Putamen (tissue), 1 donor: Measurements from ENCODE around the gene NUDCD3.

Source experiments
- DNase-seq: peaks from one replicate; pipeline ENCODE4 v3.0.0-alpha.2; 2016; ENCODE audit warnings: low spot score

NUDCD3 gene

DNA sequence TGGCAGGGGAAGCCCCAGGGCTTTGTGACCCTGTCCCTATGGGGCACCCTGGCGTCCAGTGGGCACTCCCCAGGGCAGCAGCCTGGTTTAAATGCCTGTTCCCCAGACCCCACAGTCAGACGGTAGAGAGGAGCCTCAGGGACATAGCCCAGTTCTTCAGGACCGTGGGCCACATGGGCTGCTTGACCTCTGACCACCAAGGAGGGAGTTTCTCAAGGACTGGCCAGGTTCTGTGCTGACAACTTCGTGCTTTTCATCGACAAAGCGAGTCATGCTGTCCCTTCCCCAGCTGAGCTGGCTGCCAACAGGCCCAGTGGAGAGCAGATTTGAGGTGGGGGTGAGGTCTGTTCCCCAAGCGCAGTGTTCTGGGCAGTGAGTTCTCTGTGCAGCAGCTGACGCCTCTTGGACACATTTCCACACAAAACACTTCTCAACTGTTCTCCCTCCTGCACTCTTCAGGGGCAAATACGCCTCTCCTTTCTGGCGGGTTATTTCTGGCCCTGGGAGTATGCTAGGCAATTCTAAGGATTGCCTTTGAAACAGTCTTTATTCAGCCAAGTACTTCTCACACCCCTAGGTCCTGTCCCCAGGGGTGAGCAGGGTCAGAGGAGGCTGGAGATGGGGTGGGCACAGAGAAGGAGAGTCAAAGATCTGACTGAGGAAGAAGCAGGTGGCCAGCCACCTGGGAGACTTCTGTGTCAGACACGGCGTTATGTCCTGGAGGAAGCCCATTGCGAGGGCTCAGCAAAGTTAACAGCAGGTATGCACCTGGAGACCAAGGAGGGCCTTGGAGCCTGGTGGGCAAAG lies 107.8 kb downstream of the NUDCD3 start:
- DNase-seq = peak; percentile 72

DNA sequence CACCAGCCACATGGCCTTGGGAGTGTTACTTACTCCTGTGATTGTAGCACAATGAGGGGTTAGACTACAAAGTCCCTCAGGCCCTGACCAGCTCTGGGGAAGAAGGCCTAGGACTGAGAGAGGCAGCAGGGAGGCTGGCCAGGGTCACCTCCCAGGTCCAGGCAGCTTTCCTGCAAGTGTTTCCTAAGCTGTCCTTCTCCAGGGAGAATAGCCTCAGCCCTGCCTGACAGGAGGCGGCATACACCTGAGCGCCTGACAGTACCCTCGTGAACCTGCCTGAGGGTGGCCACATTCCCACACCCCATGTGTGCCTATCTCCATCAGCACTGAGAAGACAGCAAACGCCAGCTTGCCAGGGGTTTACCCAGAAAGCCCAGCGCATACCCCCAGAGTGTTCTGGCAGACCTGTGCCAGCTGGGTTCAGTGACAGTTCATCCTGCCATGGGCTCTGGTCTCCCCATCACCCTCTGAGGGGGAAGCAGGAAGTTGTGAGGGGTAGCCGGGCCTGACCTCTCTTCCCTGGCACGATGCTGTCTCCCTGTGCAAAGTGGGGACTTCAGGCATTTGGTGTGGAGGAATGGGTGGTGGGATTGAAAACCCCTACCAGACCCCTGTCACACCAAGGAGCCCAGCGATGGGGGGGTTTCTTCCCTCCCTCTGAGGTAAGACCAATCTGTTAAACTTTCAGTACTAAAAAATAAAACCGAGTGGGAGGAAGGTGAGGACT lies 108.8 kb downstream of the NUDCD3 start:
- DNase-seq = no peak

DNA sequence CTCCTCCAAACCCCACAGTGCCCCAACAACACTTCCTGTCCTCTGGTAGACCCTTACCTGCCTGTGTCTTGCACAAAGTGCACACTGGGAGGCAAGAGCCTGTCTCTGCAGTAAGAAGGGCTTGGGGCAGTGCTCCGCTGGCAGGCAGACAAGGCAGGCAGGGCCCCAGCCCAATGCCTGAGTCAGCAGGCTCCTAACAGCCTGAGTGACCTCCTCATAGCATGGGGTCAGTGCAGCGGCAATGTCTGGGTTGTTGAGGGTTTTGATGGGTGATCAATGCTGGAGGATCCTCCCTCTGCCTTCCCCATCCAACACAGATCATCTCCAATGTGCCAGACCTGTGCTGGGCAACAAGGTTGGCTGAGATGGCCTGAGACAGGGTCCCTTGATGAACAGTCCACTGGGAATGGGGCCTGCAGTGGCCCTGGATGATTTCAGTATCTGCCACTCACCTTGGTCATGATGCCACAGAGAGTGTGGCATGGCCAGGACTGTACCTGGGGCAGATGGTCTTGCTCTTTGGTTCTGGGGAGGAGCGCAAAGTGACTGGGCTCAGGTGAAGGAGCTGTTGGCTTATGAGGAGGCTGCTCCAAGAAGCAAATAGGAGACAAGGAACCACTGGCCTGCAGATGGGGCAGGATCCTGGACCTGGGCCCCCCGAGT lies 109.5 kb downstream of the NUDCD3 start:
- no peak for DNase-seq

DNA sequence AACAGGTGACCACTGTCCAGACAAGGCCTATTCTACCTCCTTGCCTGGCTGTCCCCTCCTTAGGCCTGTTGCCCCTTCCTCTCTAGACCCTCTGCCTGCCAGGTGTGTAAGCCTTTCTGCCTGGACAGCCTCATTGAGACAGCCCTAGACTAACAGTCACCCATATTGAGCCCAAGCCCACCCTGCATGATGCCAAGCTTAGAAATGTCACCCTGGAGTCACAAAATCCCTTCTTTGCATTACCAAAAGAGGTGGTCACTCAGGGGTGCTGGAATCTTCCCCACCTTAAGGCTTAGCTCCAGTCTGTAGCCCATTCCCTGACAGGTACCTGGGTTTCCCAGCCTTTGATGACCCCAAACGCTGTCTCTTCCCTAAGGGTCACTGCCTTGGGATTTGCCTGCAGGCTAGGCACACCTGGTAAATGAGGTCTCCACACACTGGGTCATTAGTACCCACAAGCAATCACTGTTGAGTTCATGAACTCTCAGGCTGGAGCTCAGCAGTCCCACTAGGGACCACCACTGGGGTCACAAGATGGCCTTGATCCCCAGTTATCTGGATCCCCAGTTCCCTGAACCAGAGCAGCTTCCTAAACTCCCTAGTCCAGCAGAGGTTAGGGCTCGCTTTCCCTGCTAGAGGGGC lies 110.1 kb downstream of the NUDCD3 start:
- DNase-seq = no peak

DNA sequence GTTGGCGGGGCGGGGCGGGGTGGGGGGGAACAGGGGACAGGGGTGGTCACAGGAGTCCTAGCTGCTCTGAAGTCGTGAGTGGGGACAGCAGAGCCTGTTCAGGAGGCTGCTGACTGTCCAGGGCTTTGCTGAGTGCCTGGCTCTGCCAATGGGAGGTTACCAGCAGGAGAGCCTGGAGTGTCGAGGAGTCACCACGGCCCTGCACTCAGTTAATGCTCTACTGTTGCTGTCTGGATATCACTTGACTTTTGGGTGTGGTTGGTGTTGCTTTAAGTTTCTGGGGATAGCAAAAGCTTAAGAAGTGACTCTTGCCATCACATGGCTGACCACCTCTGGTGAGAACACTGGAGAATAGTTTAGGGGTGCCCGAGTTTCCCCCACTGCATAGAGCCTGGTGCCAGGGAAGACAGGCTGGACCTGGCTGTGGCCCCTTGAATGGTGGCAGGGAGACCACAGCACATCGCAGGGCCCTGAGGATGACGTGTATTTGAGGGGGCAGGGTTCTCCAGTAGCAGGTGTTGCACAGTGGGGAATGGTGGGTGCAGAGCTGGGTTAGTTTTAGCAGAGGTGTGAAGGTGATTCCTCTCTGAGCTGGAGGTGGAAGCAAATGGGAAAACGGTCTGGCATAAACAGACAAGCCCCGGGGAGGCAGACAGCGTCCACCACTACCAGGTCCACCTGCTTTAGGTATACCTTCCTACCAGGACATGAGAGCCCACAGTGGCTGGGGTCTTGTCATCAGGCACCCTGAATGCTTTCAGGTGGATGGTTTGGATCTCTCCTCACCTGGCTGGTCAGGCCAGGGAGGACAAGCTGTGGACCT lies 110.9 kb downstream of the NUDCD3 start:
- no peak for DNase-seq

DNA sequence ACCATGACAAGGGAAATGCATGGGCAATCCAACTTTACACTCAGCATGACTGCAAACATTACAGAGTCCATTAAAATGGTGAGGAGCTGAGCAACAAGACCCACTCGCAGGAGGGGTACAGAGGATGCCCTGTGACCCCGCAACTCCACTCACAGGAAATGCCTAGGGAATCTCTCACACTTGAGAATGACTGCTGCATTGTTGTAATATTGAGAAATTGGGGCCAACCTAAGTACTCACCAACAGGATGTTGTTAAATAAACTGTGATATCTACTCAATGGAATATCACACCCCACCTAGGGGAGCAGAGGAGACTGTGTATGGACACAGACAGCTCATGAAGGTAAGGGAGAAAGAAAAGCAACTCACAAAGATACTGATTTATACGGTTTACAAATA lies 111.7 kb downstream of the NUDCD3 start:
- DNase-seq = no peak

DNA sequence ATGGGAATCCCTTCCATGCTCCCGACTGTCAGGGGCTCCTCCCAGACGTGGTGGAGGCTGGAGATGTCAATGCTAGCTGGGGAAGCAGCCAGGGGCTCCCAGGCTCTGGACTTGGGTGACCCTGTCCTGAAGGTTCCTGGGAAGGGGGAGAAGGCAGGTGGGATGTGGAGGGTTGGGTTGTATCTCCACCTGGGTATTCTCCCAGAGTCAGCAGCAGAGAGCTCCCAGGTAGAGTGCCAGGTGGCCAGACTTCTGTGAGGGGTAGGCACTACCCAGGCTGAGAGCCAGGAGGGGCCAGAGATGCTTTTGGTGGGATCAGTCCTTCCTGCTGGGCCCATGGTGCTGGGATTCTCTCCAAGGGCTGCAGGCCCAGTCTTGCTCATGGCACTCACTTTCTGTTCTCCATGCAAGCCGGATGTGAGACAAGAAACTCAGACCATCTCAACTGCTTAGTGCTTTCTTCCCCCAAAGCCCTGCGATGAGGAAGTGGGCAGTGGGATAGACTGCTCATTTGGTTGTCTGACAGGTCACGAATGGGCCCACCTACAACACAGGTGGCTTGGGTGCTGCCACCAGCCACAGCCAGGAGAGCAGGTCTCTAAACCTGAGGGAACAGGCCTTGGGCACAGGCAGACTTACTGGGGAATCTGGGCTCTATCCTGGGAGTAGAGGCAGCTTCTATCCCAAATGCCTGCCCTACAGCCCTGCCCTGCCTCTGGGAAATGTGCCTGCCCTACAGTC lies 112.6 kb downstream of the NUDCD3 start:
- DNase-seq = no peak

DNA sequence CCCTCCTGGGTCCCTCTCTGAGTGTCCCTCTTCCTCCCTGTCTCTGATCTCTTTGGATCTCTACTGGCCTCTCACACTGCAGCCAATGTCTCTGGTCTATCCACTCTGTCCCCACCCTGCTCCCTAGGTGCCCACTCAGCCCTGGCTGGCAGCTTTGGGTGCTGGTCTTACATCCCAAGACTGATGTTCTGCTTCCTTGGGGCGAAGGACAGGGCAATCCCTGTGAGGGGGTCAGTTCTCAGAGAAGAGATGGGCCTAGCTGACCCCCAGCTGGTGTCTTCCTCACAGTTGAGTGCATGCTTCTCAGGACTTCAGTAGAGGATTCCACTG lies 113.4 kb downstream of the NUDCD3 start:
- no peak for DNase-seq

DNA sequence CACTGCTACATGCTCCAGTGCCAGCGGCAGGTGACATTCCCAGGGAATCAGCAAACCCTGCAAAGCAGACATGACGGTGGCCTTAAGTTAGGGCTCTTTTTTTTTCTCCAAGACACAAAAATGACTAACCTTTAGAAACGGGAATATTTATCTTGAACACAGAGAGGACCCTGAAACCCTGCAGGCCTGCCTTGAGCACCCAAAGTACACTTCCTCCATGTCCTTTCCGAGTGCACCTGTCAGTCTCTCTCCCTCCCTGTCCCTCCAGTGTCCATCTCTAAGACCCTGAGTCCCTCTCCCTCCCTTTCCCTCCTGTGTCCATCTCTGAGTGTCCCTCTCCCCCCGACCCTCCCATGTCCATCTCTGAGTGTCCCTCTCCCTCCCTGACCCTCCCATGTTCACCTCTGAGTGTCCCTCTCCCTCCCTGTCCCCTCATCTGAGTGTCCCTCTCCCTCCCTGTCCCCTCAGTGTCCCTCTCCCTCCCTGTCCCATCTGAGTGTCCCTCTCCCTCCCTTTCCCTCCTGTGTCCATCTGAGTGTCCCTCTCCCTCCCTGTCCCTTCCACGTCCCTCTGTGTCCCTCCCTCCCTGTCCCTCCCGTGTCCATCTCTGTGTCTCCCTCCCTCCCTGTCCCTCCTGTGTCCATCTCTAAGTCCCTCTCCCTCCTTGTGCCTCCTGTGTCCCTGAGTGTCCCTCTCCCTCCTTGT lies 113.9 kb downstream of the NUDCD3 start:
- DNase-seq = no peak

DNA sequence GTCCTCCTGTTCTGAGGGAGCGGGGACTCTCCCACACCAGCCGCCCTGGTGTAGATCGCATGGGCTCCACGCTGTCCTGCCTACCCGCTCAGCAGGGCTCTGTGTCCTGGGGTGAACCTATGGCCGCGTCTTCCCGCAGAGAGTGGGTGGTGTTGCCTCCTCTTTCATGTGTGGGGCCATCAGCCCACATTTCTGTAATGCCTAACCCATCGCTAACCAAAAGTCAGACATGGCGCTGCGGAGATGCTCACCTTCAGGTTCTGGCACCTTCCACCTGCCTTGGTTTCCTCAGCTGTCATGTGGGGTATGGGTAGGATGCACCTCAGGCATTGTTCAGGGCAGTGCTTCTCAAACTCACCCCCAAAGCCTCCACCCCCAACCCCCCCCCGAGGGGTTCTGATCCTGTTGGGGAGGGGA lies 114.5 kb downstream of the NUDCD3 start:
- no peak for DNase-seq

DNA sequence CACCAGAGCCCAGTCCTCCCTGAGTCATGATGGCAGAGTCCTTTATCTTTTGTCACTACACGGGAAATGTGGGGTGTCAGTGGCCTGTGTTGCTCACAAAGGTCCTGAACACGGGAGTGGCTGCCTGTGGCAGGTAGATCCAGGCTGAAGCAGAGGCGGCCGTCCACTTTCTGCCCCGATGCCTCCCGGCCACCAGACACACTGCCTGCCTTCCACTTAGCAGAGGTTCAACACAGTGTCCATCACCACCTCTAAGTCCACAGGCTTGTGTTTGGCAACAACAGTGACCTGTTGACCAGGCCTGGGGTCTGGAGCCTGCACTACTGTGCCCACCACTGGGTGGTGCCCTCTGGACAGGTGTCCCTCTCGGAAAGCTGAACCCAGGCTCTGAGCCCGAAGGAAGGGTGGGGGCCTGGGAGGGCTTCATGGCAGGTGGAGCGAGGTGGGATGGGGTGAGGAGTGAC lies 115.2 kb downstream of the NUDCD3 start:
- no peak for DNase-seq

DNA sequence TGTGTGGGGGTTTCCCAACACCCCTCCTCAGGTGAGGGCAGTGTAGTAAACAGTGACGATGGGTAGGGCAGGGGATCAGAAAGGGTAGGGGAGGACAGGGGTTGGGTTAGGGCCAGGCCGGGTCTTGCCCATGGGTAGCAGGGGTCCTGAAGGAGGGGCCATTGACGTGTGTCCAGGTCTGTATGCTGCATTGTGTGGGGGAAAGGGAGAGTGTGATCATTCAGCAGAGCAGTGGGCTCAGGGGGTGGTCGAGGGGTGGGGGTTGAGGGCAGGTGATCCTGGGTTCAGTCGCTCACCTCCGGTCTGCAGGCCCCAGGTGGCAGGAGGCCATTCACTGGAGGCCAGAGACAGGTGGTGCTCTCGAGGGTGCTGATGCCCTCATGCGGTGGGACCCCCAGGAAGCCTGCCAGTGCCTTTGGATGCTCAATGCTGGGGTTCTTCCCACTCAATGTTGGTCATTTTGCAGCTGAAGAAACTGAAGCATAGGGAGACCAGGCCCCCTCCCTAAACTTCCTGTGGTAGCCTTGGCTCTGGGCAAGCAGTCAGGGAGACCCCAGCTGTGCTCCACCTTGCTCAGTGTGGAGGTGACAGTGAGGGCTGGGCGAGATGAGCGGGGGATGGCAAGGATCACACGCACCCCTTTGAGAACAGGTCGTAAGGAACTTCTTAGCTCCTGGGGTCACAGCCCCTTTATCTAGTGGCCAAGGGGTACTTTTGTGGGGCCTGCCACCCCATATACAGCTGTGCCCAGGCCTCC lies 116.3 kb downstream of the NUDCD3 start:
- no peak for DNase-seq

DNA sequence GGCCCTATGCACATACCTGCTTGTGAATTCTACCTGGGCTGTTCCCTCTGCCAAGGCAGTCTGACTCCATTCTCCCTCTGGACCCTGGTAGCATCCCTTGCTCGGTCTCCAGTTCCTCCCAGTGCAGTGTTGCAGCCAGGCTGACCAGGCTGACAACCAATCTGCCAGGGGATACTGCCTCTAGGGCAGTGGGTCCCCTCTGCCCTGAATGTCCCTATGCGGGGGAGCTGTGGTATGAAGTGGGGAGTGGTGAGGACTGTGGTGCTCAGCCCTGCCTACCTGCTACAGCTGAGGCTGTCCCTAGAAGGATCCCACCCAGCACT lies 117.1 kb downstream of the NUDCD3 start:
- no peak for DNase-seq

DNA sequence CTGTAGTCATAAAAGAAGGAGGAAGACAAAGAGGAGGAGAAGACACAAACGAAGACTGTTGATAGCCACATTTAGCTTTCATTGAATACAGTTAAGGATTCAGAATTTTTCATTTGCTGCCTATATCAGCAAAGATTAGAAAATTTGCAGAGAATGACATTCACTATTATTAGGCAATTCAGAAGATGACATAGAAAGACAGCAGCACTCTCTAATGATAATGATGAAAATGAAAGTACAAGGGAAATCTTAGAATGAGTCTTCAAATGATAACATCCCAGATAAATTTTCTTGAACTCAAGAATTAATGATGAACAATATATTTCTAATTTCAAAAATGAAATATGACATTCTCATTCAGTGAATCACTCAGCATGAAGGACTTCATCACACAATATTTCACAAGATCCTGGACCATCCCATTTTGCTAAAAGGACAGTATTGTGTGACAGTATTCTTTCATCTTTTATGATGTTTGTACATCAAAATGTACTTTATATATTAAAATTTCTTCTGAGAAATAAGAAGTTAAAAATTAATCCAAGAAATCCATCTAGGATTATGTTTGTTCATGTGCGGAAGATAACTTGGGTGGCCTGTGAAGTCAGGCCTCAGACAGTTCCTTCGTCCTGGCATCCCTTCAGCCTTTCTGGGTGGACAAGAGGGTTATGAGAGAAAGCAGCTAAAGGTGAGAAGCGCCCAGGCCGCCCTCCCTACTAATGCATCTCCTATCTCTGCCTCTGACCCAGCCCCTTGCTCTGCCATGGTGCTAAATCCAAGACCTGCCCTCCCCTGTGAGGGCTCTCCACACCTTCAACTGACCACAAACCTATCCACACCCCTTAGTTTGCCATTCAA lies 117.7 kb downstream of the NUDCD3 start:
- no peak for DNase-seq

DNA sequence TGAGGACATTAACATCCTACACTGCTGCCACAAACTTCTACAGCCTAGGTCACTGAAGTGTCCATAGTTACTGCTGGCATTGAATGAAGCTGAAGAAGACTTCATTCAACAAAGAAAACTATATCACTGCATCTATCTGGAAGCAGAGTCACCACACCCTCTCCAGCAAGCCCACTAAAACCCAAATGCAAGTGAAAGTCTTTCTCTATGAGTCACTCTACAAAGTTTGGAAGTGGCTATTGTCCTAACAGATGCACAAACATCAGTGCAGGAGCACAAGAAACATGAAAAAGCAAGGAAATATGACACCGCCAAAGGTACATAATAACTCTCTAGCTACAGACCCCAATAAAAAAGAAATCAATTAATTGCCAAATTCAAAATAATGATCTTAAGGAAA lies 121.6 kb downstream of the NUDCD3 start:
- no peak for DNase-seq

DNA sequence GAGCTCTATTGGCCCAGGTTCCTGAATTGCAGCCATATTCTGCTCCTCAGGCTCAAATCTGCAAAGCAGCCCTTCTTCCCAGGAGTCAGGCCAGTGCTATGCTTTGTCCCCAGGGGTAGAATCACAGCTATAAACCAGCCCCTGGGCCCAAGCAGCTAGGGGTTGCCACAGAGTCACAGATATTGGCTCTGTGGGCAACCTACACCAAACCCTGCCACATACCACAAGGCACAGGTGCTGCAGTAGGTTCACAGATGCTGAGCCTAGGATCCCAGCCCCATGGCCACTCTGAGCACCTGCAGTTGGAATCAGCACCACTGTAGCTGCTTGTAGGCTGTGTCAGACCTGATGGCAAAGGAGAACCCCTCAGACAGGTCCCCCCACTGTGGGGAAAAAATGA lies 122.0 kb downstream of the NUDCD3 start:
- DNase-seq = no peak

DNA sequence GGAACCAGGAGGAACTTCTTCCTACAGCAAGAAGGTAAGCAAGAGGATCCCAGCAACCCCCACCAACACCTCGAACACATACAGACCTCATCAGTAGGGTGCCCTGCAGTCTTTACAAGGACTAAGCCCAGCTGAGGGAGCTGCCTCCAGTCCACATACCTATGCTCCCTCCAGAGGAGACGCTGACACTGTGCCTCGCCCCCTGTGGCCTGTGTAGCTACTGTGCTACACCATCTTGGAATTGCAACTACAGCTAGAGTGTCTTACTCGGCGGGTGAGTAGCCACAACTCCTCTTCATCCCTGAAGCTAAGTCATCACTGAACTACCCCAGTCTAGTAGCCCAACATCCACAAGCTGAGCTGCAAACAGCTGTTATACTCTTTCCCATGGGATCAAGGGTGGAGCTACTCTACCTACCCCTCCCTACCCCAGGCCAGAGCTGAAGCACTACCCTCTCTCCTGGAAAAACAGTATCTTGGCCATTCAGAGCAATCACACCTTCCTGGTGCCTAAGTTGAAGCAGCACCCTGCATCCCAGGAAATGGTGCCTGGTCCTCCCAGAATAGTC lies 122.9 kb downstream of the NUDCD3 start:
- no peak for DNase-seq

DNA sequence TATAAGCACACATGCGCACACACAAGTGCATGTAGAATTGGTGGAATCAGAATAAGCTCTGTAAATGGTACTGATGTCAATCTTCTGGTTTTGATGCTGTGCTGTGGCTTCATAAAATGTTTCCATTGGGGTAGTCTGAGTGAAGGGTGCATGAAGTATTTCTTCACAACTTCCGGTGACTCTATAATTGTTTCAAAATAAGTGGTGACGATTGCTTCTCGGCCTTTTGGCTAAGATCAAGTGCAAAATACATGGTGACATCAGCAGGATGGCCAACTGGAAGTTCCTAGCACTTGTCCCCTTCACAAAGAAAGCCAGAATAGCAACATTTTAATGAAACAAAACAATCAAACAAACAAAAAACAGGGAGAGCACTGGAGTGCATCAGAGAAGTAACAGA lies 123.5 kb downstream of the NUDCD3 start:
- no peak for DNase-seq
